Activated CD4-positive, alpha-beta T cell treated with anti-CD3 and anti-CD28 coated beads, Interleukin-2, Interleukin-4, amounts not matched to agents 100 ng/mL and 50 ng/mL, durations not matched to agents 16 hours and 8 hours (primary cell): Measurements from ENCODE around the gene HTR1B.

Experiments used
- DNase-seq: peaks from one replicate; pipeline ENCODE4 v3.0.0-alpha.2; 2020; ENCODE audit warnings: low spot score

Gene HTR1B, protein sequence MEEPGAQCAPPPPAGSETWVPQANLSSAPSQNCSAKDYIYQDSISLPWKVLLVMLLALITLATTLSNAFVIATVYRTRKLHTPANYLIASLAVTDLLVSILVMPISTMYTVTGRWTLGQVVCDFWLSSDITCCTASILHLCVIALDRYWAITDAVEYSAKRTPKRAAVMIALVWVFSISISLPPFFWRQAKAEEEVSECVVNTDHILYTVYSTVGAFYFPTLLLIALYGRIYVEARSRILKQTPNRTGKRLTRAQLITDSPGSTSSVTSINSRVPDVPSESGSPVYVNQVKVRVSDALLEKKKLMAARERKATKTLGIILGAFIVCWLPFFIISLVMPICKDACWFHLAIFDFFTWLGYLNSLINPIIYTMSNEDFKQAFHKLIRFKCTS

GRCh38 chr6:77463308-77463860, at the start of gene HTR1B:
Gene HTR1B (minus strand): TSS chr6:77463491. CDS start chr6:77463403, 88 bp downstream.
- no peak for DNase-seq

DNA sequence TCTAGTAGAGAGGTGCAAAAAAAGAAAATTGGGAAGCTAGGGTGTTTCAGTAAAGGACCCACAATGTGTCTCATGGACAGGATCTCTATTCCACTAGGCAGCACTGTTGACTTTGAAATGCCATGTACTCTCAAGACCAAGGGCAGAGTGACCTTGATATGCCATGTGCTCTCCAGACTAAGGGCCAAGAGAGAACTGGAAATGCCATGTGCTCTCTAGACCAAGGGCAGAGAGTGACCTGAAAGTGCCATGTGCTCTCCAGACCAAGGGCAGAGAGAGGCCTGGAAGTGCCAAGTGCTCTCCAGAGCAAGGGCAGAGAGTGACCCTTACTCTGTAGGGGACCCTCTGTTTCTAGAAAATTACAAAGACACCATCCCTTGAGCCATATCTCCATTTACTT, 49.3 kb upstream of the HTR1B start:
- no peak for DNase-seq

- no peak for DNase-seq
These were observed 48.6 kb upstream of the HTR1B start for GRCh38 chr6:77511860-77512259.

DNA sequence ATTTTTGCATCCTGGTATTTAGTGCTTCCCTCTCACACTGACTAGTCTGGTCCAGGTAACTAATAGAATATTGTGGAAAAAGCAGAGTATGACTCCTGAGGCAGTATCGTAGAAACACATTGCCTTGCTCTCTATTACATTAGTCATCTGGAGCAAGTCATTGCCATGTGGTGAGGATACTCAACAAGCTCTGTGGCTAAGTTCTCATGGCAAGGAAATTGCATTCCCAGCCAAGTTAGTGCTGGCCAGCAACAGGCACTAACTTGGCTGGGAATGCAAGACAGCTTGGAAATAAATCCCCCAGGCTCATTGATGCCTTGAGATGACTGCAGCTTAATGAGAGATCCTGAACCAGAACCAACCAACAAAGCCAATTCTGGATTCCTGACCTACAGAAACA, 39.7 kb upstream of the HTR1B start:
- no peak for DNase-seq

DNA sequence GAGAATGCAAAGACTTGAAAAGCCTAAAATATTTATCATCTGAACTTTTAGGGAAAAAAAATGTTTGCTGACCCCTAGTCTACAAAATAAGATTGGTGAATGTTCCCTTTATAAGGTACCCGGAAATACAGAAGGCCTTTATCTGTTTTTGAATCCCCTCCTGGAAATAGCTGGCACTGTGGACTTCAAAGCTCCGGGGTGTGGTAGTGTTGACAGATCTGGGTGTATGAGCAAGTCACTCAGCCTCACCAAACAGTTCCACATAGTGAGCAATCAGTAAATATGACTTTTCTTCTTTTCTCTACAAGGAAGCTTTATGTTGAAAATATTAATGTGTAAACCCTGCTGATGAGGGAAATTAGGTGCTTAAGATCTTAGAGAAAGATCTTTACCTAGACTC, 29.2 kb upstream of the HTR1B start:
- no peak for DNase-seq

DNA sequence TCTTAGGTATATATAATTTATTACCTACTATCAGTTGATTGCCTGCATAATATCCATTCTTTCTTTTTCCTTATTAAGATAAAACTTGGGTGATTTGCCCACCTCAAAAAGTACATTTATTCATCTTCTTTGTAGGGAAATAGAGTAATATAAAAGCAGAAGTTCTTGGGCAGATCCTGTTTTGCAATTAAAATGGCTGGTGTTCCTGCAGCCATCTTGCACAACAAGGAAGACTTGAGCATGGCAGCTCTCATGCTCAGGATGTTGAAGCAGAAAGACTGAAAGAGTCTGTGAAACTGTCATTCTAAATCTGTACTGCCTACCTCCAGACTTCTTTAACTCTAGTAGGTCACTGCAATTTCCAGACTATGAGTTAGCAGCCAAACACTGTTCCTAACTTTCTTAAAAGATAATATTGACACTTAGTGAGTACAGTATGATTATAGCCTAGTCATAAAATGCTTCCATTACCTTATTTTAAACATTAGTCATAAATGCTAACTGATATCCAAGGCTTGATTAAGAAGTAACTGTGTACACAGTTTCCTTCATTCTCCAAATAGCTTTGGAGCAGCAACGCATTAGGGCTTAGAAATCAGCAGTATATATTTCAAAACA, 24.6 kb upstream of the HTR1B start:
- DNase-seq = no peak

DNA sequence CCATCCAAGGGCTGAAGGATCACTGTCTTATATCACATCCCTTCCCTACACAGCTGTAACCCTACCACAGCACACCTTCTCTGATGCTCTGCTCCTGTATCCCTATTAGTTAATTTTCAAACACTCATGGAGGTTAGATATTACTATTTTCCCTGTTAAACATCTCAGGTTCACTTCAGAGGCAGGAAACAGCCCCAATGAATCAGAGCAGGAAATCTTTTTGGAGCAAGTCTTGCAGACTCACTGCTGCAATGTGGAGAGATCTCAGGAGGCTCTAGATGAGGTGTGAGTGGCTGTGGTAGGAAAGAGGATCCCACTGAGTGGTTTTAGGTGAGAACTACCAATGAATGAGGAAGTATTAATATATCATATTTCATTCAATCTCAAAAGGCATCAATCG, 19.7 kb upstream of the HTR1B start:
- DNase-seq = no peak

- no peak for DNase-seq
These were observed 11.7 kb upstream of the HTR1B start for GRCh38 chr6:77474973-77475372.

GRCh38 chr6:77474286-77474956, 11.1 kb upstream of the HTR1B start:
- DNase-seq = no peak

- no peak for DNase-seq
These were observed 7.7 kb upstream of the HTR1B start for GRCh38 chr6:77470983-77471382.

DNA sequence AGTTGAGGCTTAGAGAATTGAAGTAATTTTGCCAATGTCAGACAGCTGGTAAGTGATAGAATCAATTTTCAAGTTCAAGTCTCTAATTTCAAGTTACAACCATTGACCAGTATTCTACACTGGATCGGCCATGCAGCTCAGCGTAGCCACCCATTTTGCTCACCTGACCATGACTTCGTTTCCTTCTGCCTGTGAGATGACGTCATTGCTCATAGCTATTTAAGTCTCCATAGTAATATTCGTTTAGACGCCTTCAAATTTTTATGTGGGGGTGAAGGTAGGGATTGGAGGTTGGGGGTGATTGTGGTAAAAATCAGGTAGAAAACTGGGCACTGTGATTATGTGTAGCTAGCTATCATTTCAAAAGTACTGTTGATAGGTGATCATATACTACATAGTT, 5.6 kb upstream of the HTR1B start:
- no peak for DNase-seq

DNA sequence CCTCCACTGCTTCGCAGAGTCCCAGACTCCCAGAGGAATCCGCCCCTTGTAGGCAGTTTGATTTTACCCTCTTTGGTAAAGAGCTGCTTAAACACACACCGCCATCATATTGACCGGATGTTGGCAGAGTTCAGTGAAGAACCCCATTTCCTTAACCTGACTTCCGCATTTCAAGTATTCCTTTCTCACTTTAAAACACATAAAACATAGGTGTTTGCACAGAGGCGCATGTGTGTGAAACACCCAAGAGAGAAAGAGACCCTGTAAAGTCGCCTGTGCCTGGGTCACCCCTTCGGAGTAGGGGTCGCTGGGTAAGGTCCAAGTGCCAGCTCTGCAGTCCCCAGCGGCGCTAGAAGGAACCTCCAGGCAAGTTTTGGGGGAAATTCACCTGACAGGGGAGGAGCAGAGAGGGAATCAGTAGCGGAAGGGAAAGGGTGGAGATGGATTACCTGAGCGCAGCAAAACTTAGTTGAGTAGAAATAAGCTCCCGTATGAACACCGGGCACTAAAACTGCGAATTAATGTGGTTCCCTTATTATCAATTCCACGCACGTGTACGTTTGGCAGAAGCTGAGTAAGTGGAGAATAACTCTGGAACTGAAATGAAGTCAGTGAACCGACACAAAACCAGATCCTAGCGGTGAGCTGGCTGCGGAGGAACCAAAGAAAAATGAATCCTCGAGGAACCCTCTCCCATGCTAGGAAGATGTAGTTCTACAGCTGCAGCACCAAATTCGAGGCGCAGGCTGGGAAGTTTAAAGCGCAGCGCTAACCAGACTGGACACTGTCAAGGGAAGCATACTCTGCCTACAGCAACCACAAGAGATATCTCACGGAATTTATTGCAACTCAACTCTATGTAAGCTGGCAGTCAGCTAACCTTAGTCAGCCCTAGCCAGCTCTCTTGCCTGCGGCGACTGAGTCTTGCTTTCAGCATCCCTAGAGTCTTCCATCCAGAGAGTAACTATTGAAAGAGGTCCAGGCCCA, 3.5 kb upstream of the HTR1B start:
- DNase-seq = no peak

DNA sequence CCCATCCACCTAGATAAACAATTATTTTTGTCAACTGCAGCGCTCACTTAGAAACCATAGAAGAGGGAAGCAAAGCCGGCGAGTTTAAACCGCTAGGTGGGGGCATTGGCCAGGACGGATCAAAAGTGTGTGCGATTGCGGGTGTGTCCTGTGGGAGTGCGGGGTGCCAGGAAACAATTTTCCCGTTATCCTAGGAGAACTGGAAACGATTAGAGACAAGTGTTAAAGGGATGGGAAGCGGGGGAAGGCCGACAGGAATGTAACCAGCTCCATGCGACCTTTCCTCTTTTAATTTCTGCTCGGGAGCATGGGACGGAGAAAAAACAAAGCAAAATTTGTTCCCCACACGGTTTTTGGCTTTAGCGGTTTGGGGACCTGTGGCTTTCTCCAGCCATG, 2.8 kb upstream of the HTR1B start:
- peak; percentile 15 for DNase-seq

GRCh38 chr6:77464495-77464867, 1.2 kb upstream of the HTR1B start:
- DNase-seq = no peak

DNA sequence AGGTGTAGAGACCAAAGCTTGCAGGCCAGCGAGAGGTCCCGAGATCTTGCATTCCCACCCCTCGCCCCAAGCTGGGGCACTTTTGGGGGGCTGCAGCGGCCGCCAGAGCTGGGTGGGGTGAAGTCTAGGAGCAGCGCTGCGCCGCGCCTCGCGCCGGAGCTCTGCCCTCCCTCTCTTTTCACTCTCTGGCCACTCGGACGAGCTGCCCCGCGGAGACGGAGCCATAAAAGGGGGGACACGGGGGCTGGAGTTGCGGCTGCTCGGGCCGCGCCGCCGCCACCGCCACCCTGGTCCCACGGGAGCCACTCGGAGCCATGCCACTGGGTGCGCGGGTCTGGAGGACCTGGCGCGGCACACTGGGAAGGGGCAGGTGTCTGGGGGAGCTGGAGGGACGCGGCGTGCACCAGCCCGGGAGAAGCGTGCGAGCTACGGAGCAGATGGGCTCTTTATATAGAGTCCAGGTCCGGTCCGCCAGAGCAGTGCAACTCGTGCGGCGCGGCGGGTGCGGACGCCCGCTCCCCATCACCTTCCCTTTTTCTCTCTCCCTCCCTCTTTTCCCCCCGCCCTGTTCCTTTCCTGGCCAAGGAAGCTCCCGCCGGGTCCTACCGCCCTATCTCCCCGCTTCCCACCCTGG, 687 bp upstream of the HTR1B start:
- DNase-seq = no peak

DNA sequence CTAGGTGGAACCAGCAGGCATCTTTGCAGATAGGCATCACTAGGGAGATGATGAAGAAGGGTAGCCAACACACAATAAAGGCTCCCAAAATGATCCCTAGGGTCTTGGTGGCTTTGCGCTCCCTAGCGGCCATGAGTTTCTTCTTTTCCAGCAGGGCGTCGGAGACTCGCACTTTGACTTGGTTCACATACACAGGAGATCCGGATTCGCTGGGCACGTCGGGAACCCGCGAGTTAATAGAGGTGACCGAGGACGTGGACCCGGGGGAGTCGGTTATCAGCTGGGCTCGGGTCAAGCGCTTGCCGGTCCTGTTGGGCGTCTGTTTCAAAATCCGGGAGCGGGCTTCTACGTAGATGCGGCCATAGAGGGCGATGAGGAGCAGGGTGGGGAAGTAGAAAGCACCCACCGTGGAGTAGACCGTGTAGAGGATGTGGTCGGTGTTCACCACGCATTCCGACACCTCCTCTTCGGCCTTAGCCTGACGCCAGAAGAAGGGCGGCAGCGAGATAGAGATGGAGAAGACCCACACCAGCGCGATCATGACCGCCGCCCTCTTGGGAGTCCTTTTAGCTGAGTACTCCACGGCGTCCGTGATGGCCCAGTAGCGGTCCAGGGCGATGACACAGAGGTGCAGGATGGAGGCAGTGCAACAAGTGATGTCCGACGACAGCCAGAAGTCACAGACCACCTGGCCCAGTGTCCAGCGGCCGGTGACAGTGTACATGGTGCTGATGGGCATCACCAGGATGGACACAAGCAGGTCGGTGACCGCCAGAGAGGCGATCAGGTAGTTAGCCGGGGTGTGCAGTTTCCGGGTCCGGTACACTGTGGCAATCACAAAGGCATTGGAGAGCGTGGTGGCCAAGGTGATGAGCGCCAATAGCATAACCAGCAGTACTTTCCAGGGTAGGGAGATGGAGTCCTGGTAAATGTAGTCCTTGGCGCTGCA, 658 bp downstream of the HTR1B start:
- DNase-seq = no peak

- DNase-seq = no peak
These were observed 1.5 kb downstream of the HTR1B start for GRCh38 chr6:77461796-77462195.

DNA sequence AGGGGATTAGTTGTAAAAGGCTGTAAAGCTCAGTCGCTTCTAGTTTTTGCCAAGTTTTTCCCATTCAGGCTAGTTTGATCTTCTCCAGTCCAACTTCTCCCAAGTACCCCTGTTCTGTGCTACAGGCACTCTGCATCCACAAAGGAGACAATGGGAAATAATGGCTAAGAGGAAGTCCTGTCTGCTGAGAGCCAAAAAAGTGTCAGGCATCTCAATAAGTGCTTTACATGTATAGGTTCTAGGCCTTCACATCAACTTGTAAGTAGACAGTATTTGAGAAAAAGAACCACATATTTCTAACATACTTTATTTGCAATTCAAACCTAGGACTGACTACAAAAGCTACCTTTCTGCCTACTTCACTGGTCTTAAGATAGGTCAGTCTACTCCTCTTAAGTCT, 4.9 kb downstream of the HTR1B start:
- DNase-seq = no peak

GRCh38 chr6:77457720-77458349, 5.5 kb downstream of the HTR1B start:
- peak; percentile 33 for DNase-seq
